IMR-90 (cell line): ENCODE results near the gene UTP4. TPM values are rescaled to one million over a fixed set of nuclear protein-coding genes. Genes with fewer than 3 reads are reported as not detected.

Experiments used
- ATAC-seq: fragments of 200-7000 bp; cut with Tn5 transposase; 2 replicates; pipeline ENCODE4 v1.9.1; 2020; ENCODE audit warnings: low read depth, mild to moderate bottlenecking, moderate library complexity
- BruUV-seq: library from RNA; stranded (reverse); fragments of 400-500 nt; replicated peaks from 2 replicates; lab custom pipeline; 2021; lab: Mats Ljungman, UMichigan
- CTCF ChIA-PET: fragments of 300-600 bp; formaldehyde crosslinking; extraction: SDS; loops from one replicate; lab custom pipeline; 2021; ENCODE audit warnings: antibody characterized with exemption; lab: Yijun Ruan, JAX
- POLR2A ChIA-PET: fragments of 300-600 bp; sonication (Branson Sonifier 250); formaldehyde crosslinking; loops from one replicate; lab custom pipeline; 2022; ENCODE audit warnings: antibody characterized with exemption; ENCODE audit not compliant: unreplicated experiment; lab: Charles Lee
- DNase-seq: peaks from one replicate; pipeline ENCODE4 v3.0.0; 2013
- H2AFZ ChIP-seq: replicated peaks from 2 replicates; pipeline ENCODE3; 2013; ENCODE audit warnings: low read length, mild to moderate bottlenecking; ENCODE audit not compliant: poor library complexity
- H2AK5ac ChIP-seq: 2 replicates; pipeline ENCODE4 v1.6.1; 2013; ENCODE audit warnings: low read depth, low read length, inconsistent platforms
- H2AK9ac ChIP-seq: replicated peaks from 2 replicates; pipeline ENCODE3; 2013; ENCODE audit warnings: mild to moderate bottlenecking, low read depth, low read length, moderate library complexity; ENCODE audit not compliant: poor library complexity
- H2BK120ac ChIP-seq: 2 replicates; pipeline ENCODE4 v1.6.1; 2013; ENCODE audit warnings: low read depth, low read length, inconsistent platforms
- H2BK15ac ChIP-seq: 3 replicates; pipeline ENCODE4 v1.6.1; 2013; ENCODE audit warnings: low read depth, low read length, inconsistent platforms
- H2BK20ac ChIP-seq: 2 replicates; pipeline ENCODE4 v1.6.1; 2013; ENCODE audit warnings: low read depth, mild to moderate bottlenecking, inconsistent platforms, low read length, moderate library complexity
- H2BK5ac ChIP-seq: 2 replicates; pipeline ENCODE4 v1.6.1; 2013; ENCODE audit warnings: mild to moderate bottlenecking, low read depth, low read length, inconsistent platforms; ENCODE audit not compliant: poor library complexity, severe bottlenecking
- H3K14ac ChIP-seq: replicated peaks from 2 replicates; pipeline ENCODE4 v1.6.1; 2013; ENCODE audit warnings: low read depth, low read length, inconsistent platforms
- H3K18ac ChIP-seq: 2 replicates; pipeline ENCODE4 v1.6.1; 2013; ENCODE audit warnings: low read depth, low read length, control low read depth
- H3K23ac ChIP-seq: 2 replicates; pipeline ENCODE4 v1.6.1; 2013; ENCODE audit warnings: low read depth, low read length, inconsistent platforms
- H3K27ac ChIP-seq: 2 replicates; pipeline ENCODE4 v1.5.1; 2013; ENCODE audit warnings: mild to moderate bottlenecking, control low read depth, low read length; ENCODE audit not compliant: insufficient read depth
- H3K27me3 ChIP-seq: 2 replicates; pipeline ENCODE4 v1.6.1; 2013; ENCODE audit warnings: low read length; ENCODE audit not compliant: control insufficient read depth, insufficient read depth
- H3K36me3 ChIP-seq: 2 replicates; pipeline ENCODE4 v1.6.1; 2013; ENCODE audit warnings: low read length, mixed read lengths; ENCODE audit not compliant: control insufficient read depth, insufficient read depth
- H3K4ac ChIP-seq: 2 replicates; pipeline ENCODE4 v1.6.1; 2013; ENCODE audit warnings: low read depth, low read length, inconsistent platforms
- H3K4me1 ChIP-seq: 2 replicates; pipeline ENCODE4 v1.6.1; 2013; ENCODE audit warnings: low read length, mixed read lengths; ENCODE audit not compliant: control insufficient read depth, insufficient read depth
- H3K4me2 ChIP-seq: 2 replicates; pipeline ENCODE4 v1.6.1; 2013; ENCODE audit warnings: low read depth, mild to moderate bottlenecking, control low read depth, low read length, moderate library complexity
- H3K4me3 ChIP-seq: 2 replicates; pipeline ENCODE4 v1.5.1; 2013; ENCODE audit warnings: low read depth, mild to moderate bottlenecking, control low read depth, low read length, moderate library complexity; ENCODE audit not compliant: insufficient read depth
- H3K56ac ChIP-seq: 2 replicates; pipeline ENCODE4 v1.6.1; 2013; ENCODE audit warnings: low read length, inconsistent platforms; ENCODE audit not compliant: insufficient read depth; ENCODE audit errors: extremely low read depth
- H3K79me1 ChIP-seq, 2 experiments: 2 replicates each; pipeline ENCODE4 v1.6.1; 2013; ENCODE audit warnings: low read length in 2 of 2, inconsistent platforms in 1 of 2, low read depth in 1 of 2
- H3K9ac ChIP-seq: 2 replicates; pipeline ENCODE4 v1.6.1; 2013; ENCODE audit warnings: low read depth, low read length, control low read depth
- H3K9me1 ChIP-seq: 2 replicates; pipeline ENCODE4 v1.6.1; 2013; ENCODE audit warnings: low read length, inconsistent platforms; ENCODE audit not compliant: insufficient read depth
- H3K9me3 ChIP-seq: 2 replicates; pipeline ENCODE4 v1.6.1; 2013; ENCODE audit warnings: low read length; ENCODE audit not compliant: control insufficient read depth, insufficient read depth
- H4K20me1 ChIP-seq: 2 replicates; pipeline ENCODE4 v1.6.1; 2013; ENCODE audit warnings: low read length, inconsistent platforms; ENCODE audit not compliant: insufficient read depth
- H4K5ac ChIP-seq: 2 replicates; pipeline ENCODE4 v1.6.1; 2013; ENCODE audit warnings: mild to moderate bottlenecking, low read depth, low read length, control low read depth
- H4K8ac ChIP-seq, 2 experiments: 2 replicates each; pipeline ENCODE4 v1.6.1; 2013; ENCODE audit warnings: low read depth in 2 of 2, low read length in 2 of 2, control low read depth in 1 of 2, inconsistent platforms in 1 of 2
- H4K91ac ChIP-seq: 2 replicates; pipeline ENCODE4 v1.6.1; 2013; ENCODE audit warnings: low read depth, low read length, inconsistent platforms; ENCODE audit not compliant: insufficient read depth
- CEBPB ChIP-seq: IDR thresholded peaks from 2 replicates; pipeline ENCODE4 v1.6.1; 2012; ENCODE audit warnings: low read depth, low read length, improper control_type of control experiment
- CHD1 ChIP-seq: IDR thresholded peaks from 2 replicates; pipeline ENCODE4 v1.6.1; 2012; ENCODE audit warnings: low read depth, low read length, improper control_type of control experiment
- ELK1 ChIP-seq: fragments of 150-350 bp; IDR thresholded peaks from 2 replicates; pipeline ENCODE4 v1.6.1; 2016; ENCODE audit warnings: low read depth, mild to moderate bottlenecking, low read length, moderate library complexity, borderline replicate concordance
- FOS ChIP-seq: fragments of 150-350 bp; IDR thresholded peaks from 2 replicates; pipeline ENCODE4 v1.6.1; 2016; ENCODE audit warnings: low read depth, low read length
- MAFK ChIP-seq: IDR thresholded peaks from 2 replicates; pipeline ENCODE4 v1.6.1; 2012; ENCODE audit warnings: low read depth, low read length, improper control_type of control experiment
- MAZ ChIP-seq: IDR thresholded peaks from 2 replicates; pipeline ENCODE4 v1.6.1; 2012; ENCODE audit warnings: low read depth, mild to moderate bottlenecking, low read length, improper control_type of control experiment, moderate library complexity, borderline replicate concordance
- MXI1 ChIP-seq: IDR thresholded peaks from 2 replicates; pipeline ENCODE4 v1.6.1; 2012; ENCODE audit warnings: low read depth, mild to moderate bottlenecking, low read length, moderate library complexity, borderline replicate concordance
- POLR2A ChIP-seq: IDR thresholded peaks from 2 replicates; pipeline ENCODE4 v1.6.1; 2012; ENCODE audit warnings: mild to moderate bottlenecking, low read depth, low read length
- RAD21 ChIP-seq: IDR thresholded peaks from 2 replicates; pipeline ENCODE4 v1.6.1; 2012; ENCODE audit warnings: low read length, improper control_type of control experiment
- SMC3 ChIP-seq: fragments of 150-350 bp; IDR thresholded peaks from 2 replicates; pipeline ENCODE4 v1.6.1; 2016; ENCODE audit warnings: low read depth, mild to moderate bottlenecking, antibody characterized with exemption, low read length, moderate library complexity
- WGBS, 2 experiments: methylation state at CpG; one replicate each; pipeline versions ENCODE4 v1.1.5 to v1.1.7; 2013; ENCODE audit warnings: missing lambda C conversion rate in 2 of 2; ENCODE audit not compliant: insufficient read length in 1 of 2; ENCODE audit errors: extremely low coverage in 2 of 2; 5-methylcytosine and 5-hydroxymethylcytosine counted together
- dilution Hi-C: fragments of 300-500 bp; cut with HindIII; formaldehyde crosslinking; loops from one replicate; pipeline ENCODE4 v1.14.3; 2018; ENCODE audit warnings: low sequenced_read_pairs; ENCODE audit not compliant: unreplicated experiment
- in situ Hi-C: fragments of 300-500 bp; cut with MboI; formaldehyde crosslinking; loops from 3 replicates; pipeline ENCODE4 v1.14.3; 2019; ENCODE audit warnings: low sequenced_read_pairs, inconsistent platforms, mixed read lengths
- intact Hi-C: fragments of 100-400 bp; cut with micrococcal nuclease; formaldehyde crosslinking; loops from 2 replicates; pipeline ENCODE4 v1.10.0; 2022
- polyA plus RNA-seq, 3 experiments: library from polyadenylated mRNA; depleted of rRNA; stranded (reverse); fragments of >200 nt; gene quantifications; 2 replicates each; pipeline ENCODE4 v1.2.3, GENCODE V29; 2012; ENCODE audit warnings: low replicate concordance in 1 of 3
- total RNA-seq: library from RNA; depleted of rRNA; stranded (reverse); fragments of >200 nt; gene quantifications from 2 replicates; pipeline ENCODE4 v1.2.3, GENCODE V29; 2012
- TF ChIP-seq, protein P1 (sequence below): fragments of 150-350 bp; IDR thresholded peaks from 2 replicates; pipeline ENCODE4 v1.6.1; 2017; ENCODE audit warnings: mild to moderate bottlenecking, antibody characterized with exemption, low read length, low read depth
- TF ChIP-seq, protein P2 (sequence below): conservative IDR thresholded peaks from 2 replicates; pipeline ENCODE4 v1.5.1; 2012; ENCODE audit warnings: mild to moderate bottlenecking, low read depth, low read length, improper control_type of control experiment

The UTP4 gene
- total and polyA plus RNA-seq, 2 of the 4 experiments (the other 2 are of a cell fraction): 32.1 to 61.8 TPM

DNA sequence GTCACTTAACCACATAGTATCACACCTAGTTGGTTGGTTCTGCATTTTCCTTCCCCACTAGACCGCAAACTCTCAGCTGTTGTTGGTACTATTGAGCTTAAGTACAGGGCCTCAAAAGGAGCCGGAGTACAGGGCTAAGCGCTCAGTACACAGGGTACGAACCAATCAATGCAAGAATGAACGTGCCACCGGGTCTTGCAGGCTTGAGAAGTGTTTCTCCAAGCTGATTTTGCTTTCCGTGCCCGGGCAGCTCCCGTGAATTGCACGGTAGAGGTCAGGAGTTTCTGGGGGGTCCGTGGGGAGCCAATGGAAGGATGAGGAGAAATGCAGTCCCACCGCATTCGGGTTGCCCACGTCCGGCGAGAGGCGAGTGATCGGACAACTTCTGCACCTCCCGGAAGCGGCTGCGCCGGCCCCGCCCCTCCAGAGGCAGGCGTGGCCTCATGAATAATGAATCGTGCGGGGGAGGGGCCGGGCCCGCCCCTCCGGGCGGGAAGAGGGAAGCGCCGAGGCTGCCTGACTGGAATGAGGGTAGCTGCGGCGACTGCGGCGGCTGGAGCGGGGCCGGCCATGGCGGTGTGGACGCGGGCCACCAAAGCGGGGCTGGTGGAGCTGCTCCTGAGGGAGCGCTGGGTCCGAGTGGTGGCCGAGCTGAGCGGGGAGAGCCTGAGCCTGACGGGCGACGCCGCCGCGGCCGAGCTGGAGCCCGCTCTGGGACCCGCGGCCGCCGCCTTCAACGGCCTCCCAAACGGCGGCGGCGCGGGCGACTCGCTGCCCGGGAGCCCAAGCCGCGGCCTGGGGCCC, 54.4 kb downstream of the UTP4 start, which contains the start of gene SNTB2:
TSS of gene SNTB2 (plus strand) at position 523 of the 804 bp plus-strand sequence. CDS start at position 526, 3 bp downstream.
- Histone ChIP-seq H4K91ac (peak within 1 kb of the TSS; percentile 78), H3K79me1 (peaks cover 3 to 43% of the 10 kb centered on the region in 2 experiments), H2BK120ac (peak within 1 kb of the TSS; percentile 91), H3K14ac (peak within 1 kb of the TSS; percentile 99), H2BK15ac (peak within 1 kb of the TSS; percentile 67), H4K8ac (peak within 1 kb of the TSS; percentile 82 to 93), H3K4me1 (peaks cover 13% of the 10 kb centered on the region), H3K4me2 (peak within 1 kb of the TSS; percentile 89), H3K9me1 (peaks cover 7% of the 10 kb centered on the region), H3K27me3 (no peaks in the 10 kb centered on the region), H3K9ac (peak within 1 kb of the TSS; percentile 80), H2AK5ac (peak within 1 kb of the TSS; percentile 66), H3K18ac (peak within 1 kb of the TSS; percentile 55), H2AK9ac (peak within 1 kb of the TSS; percentile 92), H4K5ac (peak within 1 kb of the TSS; percentile 65), H3K23ac (peak within 1 kb of the TSS; percentile 99), H2AFZ (peak within 1 kb of the TSS; percentile 95), H3K36me3 (peaks cover 3% of the 10 kb centered on the region; the same call in 1 of the 2 replicates), H3K4ac (peak within 1 kb of the TSS; percentile 91), H2BK20ac (peak within 1 kb of the TSS; percentile 54; the same call in 1 of the 2 replicates), H3K4me3 (peak within 1 kb of the TSS; percentile 83), H3K56ac (peak within 1 kb of the TSS; percentile 71), H4K20me1 (peaks cover 18% of the 10 kb centered on the region; the same call in 1 of the 2 replicates), H3K27ac (peak within 1 kb of the TSS; percentile 98), H2BK5ac (peak within 1 kb of the TSS; percentile 94), H3K9me3 (no peaks in the 10 kb centered on the region)
- in situ Hi-C loops (loop anchor here (5.0 kb wide), 1 partner anchor 90 kb away; no protein-coding TSS in a partner anchor), dilution Hi-C loops (no loop called here), intact Hi-C loops (loop anchor here (1.0 kb wide), 1 partner anchor 89 kb away; no protein-coding TSS in a partner anchor)
- TF ChIP-seq FOS: no peak; the same call in 1 of the 2 replicates
- TF ChIP-seq, protein P1, sequence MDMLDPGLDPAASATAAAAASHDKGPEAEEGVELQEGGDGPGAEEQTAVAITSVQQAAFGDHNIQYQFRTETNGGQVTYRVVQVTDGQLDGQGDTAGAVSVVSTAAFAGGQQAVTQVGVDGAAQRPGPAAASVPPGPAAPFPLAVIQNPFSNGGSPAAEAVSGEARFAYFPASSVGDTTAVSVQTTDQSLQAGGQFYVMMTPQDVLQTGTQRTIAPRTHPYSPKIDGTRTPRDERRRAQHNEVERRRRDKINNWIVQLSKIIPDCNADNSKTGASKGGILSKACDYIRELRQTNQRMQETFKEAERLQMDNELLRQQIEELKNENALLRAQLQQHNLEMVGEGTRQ: no peak
- TF ChIP-seq CHD1: no peak
- TF ChIP-seq POLR2A: peak; percentile 84
- TF ChIP-seq MXI1: peak; percentile 68; the same call in 1 of the 2 replicates
- peak; percentile 91 for TF ChIP-seq MAZ
- no peak for TF ChIP-seq ELK1
- TF ChIP-seq, protein P2, sequence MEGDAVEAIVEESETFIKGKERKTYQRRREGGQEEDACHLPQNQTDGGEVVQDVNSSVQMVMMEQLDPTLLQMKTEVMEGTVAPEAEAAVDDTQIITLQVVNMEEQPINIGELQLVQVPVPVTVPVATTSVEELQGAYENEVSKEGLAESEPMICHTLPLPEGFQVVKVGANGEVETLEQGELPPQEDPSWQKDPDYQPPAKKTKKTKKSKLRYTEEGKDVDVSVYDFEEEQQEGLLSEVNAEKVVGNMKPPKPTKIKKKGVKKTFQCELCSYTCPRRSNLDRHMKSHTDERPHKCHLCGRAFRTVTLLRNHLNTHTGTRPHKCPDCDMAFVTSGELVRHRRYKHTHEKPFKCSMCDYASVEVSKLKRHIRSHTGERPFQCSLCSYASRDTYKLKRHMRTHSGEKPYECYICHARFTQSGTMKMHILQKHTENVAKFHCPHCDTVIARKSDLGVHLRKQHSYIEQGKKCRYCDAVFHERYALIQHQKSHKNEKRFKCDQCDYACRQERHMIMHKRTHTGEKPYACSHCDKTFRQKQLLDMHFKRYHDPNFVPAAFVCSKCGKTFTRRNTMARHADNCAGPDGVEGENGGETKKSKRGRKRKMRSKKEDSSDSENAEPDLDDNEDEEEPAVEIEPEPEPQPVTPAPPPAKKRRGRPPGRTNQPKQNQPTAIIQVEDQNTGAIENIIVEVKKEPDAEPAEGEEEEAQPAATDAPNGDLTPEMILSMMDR: no peak
- peak; percentile 17; the same call in 1 of the 2 replicates for TF ChIP-seq RAD21
- TF ChIP-seq MAFK: no peak
- TF ChIP-seq SMC3: no peak
- TF ChIP-seq CEBPB: no peak
- peak; percentile 95 for ATAC-seq
- POLR2A ChIA-PET: interaction anchor here (0.6 to 1.3 kb wide), 3 partner anchors 12 to 54 kb away, joined by 3 read pairs; no protein-coding TSS in a partner anchor
- DNase-seq: peak; percentile 83
- WGBS, 2 experiments: 1% methylated on average over 45 of the region's 69 CpGs; no CpG with 5 or more reads in 1 of the 2 experiments
- CTCF ChIA-PET: interaction anchor here (0.6 to 0.7 kb wide), 2 partner anchors 89 to 108 kb away, joined by 3 to 5 read pairs; no protein-coding TSS in a partner anchor
- BruUV-seq: no TSS peak
